Neural progenitor cell (in vitro differentiated cells): ENCODE measurements around the gene SLC28A3. TPM values are rescaled to one million over a fixed set of nuclear protein-coding genes. Genes with fewer than 3 reads are reported as not detected.

Source experiments
- DNase-seq: peaks from one replicate; pipeline ENCODE4 v3.0.0-alpha.2; 2016; ENCODE audit warnings: low spot score
- H2AFZ ChIP-seq: fragments of 200-600 bp; sonication (generic); replicated peaks from 2 replicates; pipeline ENCODE4 v1.6.1; 2016; ENCODE audit warnings: antibody characterized with exemption
- H3F3A ChIP-seq: fragments of 200-600 bp; sonication (generic); 2 replicates; pipeline ENCODE4 v1.6.1; 2016; ENCODE audit warnings: antibody characterized with exemption, low read depth
- H3K27ac ChIP-seq: fragments of 200-600 bp; sonication (generic); 2 replicates; pipeline ENCODE4 v1.5.1; 2016; ENCODE audit warnings: mild to moderate bottlenecking
- H3K27me3 ChIP-seq: fragments of 200-600 bp; sonication (generic); 2 replicates; pipeline ENCODE4 v1.6.1; 2016; ENCODE audit warnings: mild to moderate bottlenecking, moderate library complexity
- H3K36me3 ChIP-seq: fragments of 200-600 bp; sonication (generic); 2 replicates; pipeline ENCODE4 v1.5.1; 2016
- H3K4me1 ChIP-seq: fragments of 200-600 bp; sonication (generic); 2 replicates; pipeline ENCODE4 v1.6.1; 2016; ENCODE audit warnings: mixed run types
- H3K4me2 ChIP-seq: fragments of 200-600 bp; sonication (generic); 2 replicates; pipeline ENCODE4 v1.6.1; 2016
- H3K4me3 ChIP-seq: fragments of 200-600 bp; sonication (generic); 2 replicates; pipeline ENCODE4 v1.5.1; 2016
- H3K79me2 ChIP-seq: fragments of 200-600 bp; sonication (generic); 2 replicates; pipeline ENCODE4 v1.6.1; 2016; ENCODE audit warnings: low read depth
- H3K9ac ChIP-seq: fragments of 200-600 bp; sonication (generic); 2 replicates; pipeline ENCODE4 v1.6.1; 2016
- H3K9me3 ChIP-seq: fragments of 200-600 bp; sonication (generic); 2 replicates; pipeline ENCODE4 v1.5.1; 2016; ENCODE audit warnings: low read depth
- H4K20me1 ChIP-seq: fragments of 200-600 bp; sonication (generic); 2 replicates; pipeline ENCODE4 v1.6.1; 2016; ENCODE audit warnings: low read depth
- H3K27ac Mint-ChIP-seq: 3 replicates; pipeline ENCODE4 v1.8.0; 2021; ENCODE audit warnings: mixed read lengths
- H3K27me3 Mint-ChIP-seq: 2 replicates; pipeline ENCODE4 v1.8.0; 2022; ENCODE audit warnings: low read depth, mild to moderate bottlenecking, inconsistent platforms, moderate library complexity, mixed read lengths; ENCODE audit not compliant: insufficient read depth
- H3K36me3 Mint-ChIP-seq: 3 replicates; pipeline ENCODE4 v1.8.0; 2021; ENCODE audit warnings: mixed read lengths
- H3K4me1 Mint-ChIP-seq: 3 replicates; pipeline ENCODE4 v1.8.0; 2021; ENCODE audit warnings: mixed read lengths
- H3K4me3 Mint-ChIP-seq: 3 replicates; pipeline ENCODE4 v1.8.0; 2021; ENCODE audit warnings: mild to moderate bottlenecking, moderate library complexity, mixed read lengths
- H3K9me3 Mint-ChIP-seq: 3 replicates; pipeline ENCODE4 v1.8.0; 2020; ENCODE audit warnings: mixed read lengths
- EZH2 ChIP-seq: fragments of 200-600 bp; sonication (generic); IDR thresholded peaks from 2 replicates; pipeline ENCODE4 v1.6.1; 2017; ENCODE audit warnings: antibody characterized with exemption, mild to moderate bottlenecking, moderate library complexity
- EZH2phosphoT487 ChIP-seq: fragments of 200-600 bp; sonication (generic); IDR thresholded peaks from 2 replicates; pipeline ENCODE4 v1.6.1; 2017; ENCODE audit warnings: antibody characterized with exemption
- total RNA-seq: library from RNA; depleted of rRNA; stranded (reverse); fragments of >200 nt; gene quantifications from 2 replicates; pipeline ENCODE4 v1.2.3, GENCODE V29; 2015; ENCODE audit warnings: low replicate concordance
- TF ChIP-seq, protein P1 (sequence below): fragments of 200-600 bp; sonication (generic); IDR thresholded peaks from 2 replicates; pipeline ENCODE4 v1.5.1; 2017; ENCODE audit warnings: antibody characterized with exemption, mild to moderate bottlenecking

SLC28A3 gene
- total RNA-seq, 1 donor from 2014 or later = not detected

DNA sequence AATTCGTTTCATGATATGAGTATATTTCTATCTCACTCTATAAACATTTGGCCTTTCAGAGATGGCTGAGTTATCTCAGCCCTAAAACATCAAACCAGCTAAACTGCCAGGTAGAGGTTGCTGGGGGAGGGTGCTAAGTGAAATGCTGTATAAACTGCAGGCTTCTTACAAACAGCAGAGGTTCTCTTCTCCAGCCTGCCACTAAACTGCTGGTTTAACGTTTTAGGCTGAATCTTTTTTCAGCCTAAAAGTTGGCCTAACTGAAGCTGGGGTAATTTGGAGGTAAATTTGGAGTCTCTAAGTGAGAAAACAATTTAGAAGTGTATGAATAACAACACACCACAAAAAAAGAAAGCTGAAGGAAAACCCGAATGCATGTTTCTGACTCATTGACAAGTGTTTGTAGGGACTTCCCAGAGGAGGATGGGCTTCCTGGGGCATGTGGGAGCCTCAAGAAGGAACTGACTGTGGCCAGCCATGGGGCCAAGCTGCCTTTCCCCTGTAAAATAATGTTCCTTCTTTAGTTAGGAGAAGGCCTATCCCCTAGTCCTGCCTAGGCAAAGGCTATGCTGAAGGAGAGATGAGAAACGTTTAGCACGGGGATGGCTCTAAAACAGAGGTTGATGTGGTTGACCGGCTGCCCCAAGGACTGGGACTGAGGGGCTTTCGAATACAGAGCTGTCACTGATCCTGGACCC lies 44.3 kb downstream of the SLC28A3 start:
- Histone ChIP-seq H3K79me2 (no peaks in the 10 kb centered on the region), H3K4me3 (no peak overlapping the region), H3K27me3 (no peaks in the 10 kb centered on the region), H3K4me1 (no peaks in the 10 kb centered on the region), H2AFZ (peak overlapping the region; percentile 37), H3K36me3 (no peaks in the 10 kb centered on the region), H3F3A (no peaks in the 10 kb centered on the region), H3K27ac (no peak overlapping the region), H3K4me2 (no peak overlapping the region), H3K9me3 (no peaks in the 10 kb centered on the region), H3K9ac (no peak overlapping the region), H4K20me1 (no peaks in the 10 kb centered on the region)
- H3K4me1 Mint-ChIP-seq = peaks cover 5% of the 10 kb centered on the region
- no peaks in the 10 kb centered on the region for H3K27me3 Mint-ChIP-seq
- no peaks in the 10 kb centered on the region for H3K36me3 Mint-ChIP-seq
- no peak for TF ChIP-seq EZH2
- no peak for TF ChIP-seq EZH2phosphoT487
- TF ChIP-seq, protein P1, sequence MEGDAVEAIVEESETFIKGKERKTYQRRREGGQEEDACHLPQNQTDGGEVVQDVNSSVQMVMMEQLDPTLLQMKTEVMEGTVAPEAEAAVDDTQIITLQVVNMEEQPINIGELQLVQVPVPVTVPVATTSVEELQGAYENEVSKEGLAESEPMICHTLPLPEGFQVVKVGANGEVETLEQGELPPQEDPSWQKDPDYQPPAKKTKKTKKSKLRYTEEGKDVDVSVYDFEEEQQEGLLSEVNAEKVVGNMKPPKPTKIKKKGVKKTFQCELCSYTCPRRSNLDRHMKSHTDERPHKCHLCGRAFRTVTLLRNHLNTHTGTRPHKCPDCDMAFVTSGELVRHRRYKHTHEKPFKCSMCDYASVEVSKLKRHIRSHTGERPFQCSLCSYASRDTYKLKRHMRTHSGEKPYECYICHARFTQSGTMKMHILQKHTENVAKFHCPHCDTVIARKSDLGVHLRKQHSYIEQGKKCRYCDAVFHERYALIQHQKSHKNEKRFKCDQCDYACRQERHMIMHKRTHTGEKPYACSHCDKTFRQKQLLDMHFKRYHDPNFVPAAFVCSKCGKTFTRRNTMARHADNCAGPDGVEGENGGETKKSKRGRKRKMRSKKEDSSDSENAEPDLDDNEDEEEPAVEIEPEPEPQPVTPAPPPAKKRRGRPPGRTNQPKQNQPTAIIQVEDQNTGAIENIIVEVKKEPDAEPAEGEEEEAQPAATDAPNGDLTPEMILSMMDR = no peak
- H3K9me3 Mint-ChIP-seq = no peaks in the 10 kb centered on the region
- no peak overlapping the region for H3K4me3 Mint-ChIP-seq
- H3K27ac Mint-ChIP-seq = no peak overlapping the region
- no peak for DNase-seq

DNA sequence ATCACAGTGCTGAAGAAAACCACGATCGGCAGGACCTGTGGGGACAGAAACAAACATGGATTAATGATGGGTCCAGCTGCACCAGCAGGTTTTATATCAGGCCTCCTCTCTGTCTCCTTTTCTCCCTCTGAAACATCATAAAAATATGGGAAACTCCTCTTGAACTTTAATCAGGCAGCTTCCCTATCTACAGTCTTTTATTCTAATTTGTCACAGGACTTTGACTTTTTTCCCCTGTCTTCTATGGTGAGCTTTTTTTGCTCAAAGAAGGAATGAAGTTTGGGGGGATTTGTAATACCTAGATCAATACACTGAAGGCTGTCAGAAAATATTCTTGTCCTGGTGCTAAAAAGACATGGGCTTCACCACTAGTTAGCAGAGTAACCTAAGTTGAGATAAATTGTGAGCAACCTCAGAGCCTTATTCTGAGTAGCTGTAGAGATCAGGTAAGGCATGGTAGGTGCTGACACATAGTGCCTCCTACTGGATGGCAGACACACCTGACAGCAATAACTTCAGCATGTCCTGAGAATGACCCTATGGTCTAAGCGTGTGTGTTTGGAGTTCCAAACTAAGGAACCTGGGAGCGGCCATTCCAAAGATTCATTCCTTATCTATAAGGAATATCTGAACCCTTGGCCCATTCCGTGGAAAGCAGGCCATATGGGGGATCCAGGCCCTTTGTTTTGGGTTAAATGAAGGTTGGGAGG lies 46.2 kb downstream of the SLC28A3 start:
- H4K20me1 ChIP-seq = no peaks in the 10 kb centered on the region
- H3K4me3 Mint-ChIP-seq = no peak overlapping the region
- no peak overlapping the region for H3K27ac ChIP-seq
- no peak overlapping the region for H3K9ac ChIP-seq
- H3K27ac Mint-ChIP-seq = no peak overlapping the region
- H3K27me3 ChIP-seq = no peaks in the 10 kb centered on the region
- no peaks in the 10 kb centered on the region for H3K36me3 Mint-ChIP-seq
- DNase-seq = peak; percentile 21
- no peaks in the 10 kb centered on the region for H3K9me3 Mint-ChIP-seq
- H2AFZ ChIP-seq = no peak overlapping the region
- no peak overlapping the region for H3K4me2 ChIP-seq
- H3K4me1 Mint-ChIP-seq = peaks cover 5% of the 10 kb centered on the region
- H3K27me3 Mint-ChIP-seq = peaks cover 7% of the 10 kb centered on the region
- TF ChIP-seq EZH2 (no peak), EZH2phosphoT487 (no peak)
- TF ChIP-seq, protein P1 = peak; percentile 57
- H3K4me1 ChIP-seq = peaks cover 1% of the 10 kb centered on the region
- no peaks in the 10 kb centered on the region for H3K36me3 ChIP-seq
- no peaks in the 10 kb centered on the region for H3F3A ChIP-seq
- no peaks in the 10 kb centered on the region for H3K9me3 ChIP-seq
- no peak overlapping the region for H3K4me3 ChIP-seq
- H3K79me2 ChIP-seq = no peaks in the 10 kb centered on the region

DNA sequence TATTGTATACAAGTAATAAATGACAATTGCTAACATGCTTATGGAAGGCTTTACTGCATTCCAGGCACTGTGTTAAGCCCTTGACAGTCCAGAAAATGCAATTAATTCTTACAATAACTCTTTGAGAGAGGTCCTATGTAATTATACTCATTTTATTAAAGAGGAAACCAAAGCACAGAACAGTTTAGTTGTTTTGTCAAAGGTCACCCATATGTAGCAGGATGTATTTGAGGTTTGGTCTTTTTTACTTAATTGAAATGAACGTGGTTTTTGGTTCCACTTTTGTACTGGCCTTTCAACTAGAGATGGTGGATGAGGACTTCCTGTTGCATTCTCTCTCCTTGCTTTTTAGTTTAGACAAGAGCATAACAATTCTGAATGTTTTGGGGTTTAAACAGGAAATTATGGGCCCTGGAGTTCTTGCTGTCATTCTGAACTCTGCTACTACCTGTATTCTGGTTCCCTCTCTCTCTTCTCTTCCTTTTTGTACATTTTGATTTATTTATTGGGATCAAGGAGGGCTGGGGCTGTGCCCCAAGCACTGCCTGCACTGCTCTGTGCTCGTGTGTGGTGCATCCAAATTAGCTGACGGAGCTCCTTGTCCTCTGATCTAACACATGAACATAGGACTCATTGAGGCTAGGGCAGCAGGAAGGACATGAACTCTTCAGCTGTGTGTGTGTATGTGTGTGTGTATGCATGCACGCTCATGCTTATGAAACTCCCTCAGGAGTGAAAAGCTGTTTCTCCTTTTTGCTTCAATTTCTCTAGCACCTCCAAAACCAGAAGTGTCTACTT lies 47.4 kb downstream of the SLC28A3 start:
- no peak overlapping the region for H3K4me2 ChIP-seq
- no peaks in the 10 kb centered on the region for H3F3A ChIP-seq
- no peak overlapping the region for H3K9ac ChIP-seq
- no peak overlapping the region for H3K4me3 Mint-ChIP-seq
- H3K27ac ChIP-seq = no peak overlapping the region
- no peaks in the 10 kb centered on the region for H3K27me3 ChIP-seq
- no peaks in the 10 kb centered on the region for H4K20me1 ChIP-seq
- H3K4me1 ChIP-seq = peaks cover 8% of the 10 kb centered on the region
- no peak overlapping the region for H3K4me3 ChIP-seq
- H3K4me1 Mint-ChIP-seq = peaks cover 5% of the 10 kb centered on the region
- peaks cover 9% of the 10 kb centered on the region for H3K27me3 Mint-ChIP-seq
- TF ChIP-seq EZH2 = no peak
- TF ChIP-seq, protein P1 = no peak
- TF ChIP-seq EZH2phosphoT487 = no peak
- peak overlapping the region; percentile 65 for H3K27ac Mint-ChIP-seq
- no peak for DNase-seq
- H3K79me2 ChIP-seq = no peaks in the 10 kb centered on the region
- no peaks in the 10 kb centered on the region for H3K9me3 Mint-ChIP-seq
- no peaks in the 10 kb centered on the region for H3K9me3 ChIP-seq
- H2AFZ ChIP-seq = no peak overlapping the region
- no peaks in the 10 kb centered on the region for H3K36me3 Mint-ChIP-seq
- no peaks in the 10 kb centered on the region for H3K36me3 ChIP-seq
